HG03045 (cell line): ENCODE results near the gene CREB3.

Experiments
- ATAC-seq: cut with Tn5 transposase; IDR thresholded peaks from one replicate; pipeline ENCODE4 v1.9.1; 2021; ENCODE audit warnings: mild to moderate bottlenecking, moderate library complexity; ENCODE audit not compliant: unreplicated experiment

Gene CREB3

DNA sequence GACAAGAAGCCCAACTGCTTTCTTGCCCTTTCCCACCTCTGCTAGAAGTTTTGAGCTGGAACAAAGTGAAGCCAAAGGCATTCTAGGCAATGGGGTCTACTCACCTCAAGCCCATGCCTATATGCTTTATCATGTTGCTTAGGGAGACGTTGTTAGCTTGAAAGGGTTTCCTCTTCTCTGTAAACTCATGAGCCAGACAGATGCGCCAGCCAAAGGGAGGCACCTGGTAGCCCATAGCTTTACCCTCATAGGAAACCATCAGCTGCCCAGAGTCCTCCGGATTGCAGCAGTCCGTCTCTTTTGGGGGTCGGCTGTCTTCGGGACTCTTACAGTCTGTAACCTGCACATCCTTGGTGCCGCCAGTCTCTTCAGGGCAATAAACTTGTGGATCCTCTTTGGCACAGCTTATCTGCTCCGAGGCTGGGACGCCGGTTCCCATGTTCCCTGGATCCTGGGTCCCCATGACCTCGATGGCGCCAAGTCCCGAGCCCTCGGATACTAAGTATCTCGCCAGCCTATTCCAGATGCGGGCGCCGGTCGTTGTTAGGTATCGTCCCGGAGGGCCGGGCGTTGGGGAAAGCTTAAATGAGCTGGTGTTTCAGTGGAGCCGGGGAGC is 15.9 kb downstream of the CREB3 start:
- ATAC-seq = no peak

DNA sequence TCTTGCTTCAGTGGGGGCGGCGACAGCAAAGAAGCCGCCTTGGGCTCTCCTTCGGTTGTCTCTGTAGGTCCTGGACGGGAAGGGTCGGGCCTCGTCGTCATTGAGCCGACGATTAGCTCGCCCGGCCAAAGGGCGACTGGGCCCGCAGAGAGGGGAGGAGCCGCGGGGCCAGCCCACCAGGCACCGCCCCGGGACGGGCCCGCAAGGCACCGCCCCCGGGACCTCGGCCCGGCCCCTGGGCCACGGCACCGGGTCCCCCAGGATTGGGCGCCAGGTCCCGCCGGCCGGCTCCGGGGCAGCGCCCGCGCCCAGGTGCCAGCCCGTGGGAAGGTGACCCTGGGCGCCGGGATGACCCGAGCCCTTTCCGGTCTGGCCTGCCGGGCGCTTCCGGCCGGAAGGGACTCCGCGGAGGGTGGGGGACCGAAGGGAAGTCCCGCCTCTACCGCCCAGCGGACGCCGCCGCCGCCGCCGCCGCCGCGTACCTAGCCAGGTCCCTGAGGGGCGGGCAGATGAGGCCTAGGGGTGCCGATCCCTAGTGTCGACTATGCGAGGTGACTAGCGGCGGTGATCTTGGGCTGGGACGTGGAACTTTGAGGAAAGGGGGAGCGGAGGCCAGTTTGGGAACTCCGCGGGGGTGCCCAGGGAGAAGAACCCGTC is 16.5 kb downstream of the CREB3 start, which contains the start of the genes GBA2 and RGP1:
TSS of gene GBA2 (minus strand) at position 371 of the 657 bp plus-strand sequence. CDS start 524 bp downstream, outside the sequence.
TSS of gene RGP1 (plus strand) at position 430 of the 657 bp plus-strand sequence. CDS start 469 bp downstream, outside the sequence.
- ATAC-seq = peak; percentile 81

DNA sequence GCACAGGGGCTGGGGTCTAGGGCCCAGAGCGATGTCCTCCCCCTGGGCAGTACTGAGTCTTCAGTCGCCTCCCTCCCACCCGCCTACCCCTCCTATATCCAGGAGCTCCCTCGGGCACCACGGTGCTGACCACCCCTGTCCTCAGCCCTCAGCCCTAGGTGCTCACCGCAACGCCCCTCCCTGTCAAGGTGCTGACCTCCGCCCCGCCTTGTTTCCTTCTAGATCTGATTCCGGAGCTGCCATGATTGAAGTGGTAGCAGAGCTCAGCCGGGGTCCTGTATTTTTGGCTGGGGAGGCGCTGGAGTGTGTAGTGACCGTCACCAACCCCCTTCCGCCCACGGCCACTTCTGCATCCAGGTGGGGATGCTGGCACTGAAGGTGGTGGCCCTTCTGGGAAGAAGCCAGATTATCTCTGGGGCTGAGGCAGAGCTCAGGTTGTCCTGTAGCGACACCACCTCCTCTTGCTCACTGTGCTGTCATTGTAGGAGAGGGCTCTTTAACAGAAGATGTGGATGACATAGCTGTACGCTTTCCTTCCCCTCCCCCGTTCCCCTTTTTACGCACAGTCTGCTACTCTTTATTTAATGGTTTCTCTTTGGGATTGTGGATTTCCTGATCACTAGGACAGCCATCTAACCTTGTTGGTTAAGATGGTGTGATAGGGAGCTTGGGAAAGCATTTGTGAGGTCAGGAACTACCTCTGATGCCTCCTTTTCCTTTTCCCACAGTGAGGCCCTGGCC is 17.2 kb downstream of the CREB3 start:
- peak; percentile 25 for ATAC-seq

DNA sequence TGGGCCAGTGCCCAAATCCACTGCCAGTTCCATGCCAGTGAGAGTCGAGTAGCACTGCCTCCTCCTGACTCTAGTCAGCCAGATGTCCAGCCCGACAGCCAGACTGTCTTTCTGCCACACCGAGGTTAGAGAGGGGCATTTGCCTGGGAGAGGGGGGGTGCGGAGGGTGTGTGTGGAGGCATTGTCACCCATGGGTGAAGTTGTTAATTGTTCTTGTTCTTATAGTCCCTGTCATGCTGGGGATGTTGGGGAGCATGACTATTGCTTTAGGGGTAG is 17.7 kb downstream of the CREB3 start:
- ATAC-seq = no peak

DNA sequence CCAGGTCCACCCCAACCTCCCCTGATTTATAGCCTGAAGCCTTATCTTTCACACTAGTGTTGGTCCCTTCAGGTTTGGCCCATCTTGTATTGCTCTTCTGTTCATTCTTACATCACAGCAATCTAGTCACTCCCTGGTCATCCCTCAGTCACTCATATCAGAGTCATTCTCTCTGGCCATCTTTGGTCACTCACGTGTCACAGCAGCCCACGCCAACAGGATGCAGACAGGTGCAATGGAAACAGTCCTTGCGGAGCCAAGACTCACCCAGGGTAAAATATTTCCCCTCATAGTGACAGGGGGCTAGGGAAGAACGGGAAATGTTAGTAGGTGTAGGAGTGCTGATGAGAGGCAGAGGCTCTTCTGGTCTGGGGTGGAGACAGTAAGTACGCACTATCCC is 21.0 kb downstream of the CREB3 start:
- ATAC-seq = no peak

DNA sequence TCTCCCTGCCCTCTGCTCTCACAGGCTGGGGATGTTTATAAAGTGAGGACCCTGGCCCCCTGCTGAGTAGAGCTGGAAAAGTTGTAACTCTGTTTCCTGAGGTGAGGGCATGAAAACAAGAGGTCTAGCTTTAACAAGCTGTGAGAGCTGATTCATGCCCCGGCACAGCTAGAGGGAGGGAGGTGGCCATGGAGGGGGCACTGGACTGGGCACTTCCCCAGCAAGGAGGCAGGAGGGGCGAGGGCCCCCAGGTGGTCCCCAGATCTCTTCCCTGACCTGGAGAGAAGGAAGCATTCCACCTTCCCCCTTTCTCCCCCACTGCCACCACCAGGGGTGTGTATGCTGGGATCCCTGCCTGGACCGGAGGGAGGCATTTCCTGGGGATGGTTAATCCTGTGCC is 21.8 kb downstream of the CREB3 start, which contains the start of gene MSMP:
TSS of gene MSMP (minus strand) at position 13 of the 400 bp plus-strand sequence. CDS start 147 bp downstream, outside the sequence.
- ATAC-seq = no peak

DNA sequence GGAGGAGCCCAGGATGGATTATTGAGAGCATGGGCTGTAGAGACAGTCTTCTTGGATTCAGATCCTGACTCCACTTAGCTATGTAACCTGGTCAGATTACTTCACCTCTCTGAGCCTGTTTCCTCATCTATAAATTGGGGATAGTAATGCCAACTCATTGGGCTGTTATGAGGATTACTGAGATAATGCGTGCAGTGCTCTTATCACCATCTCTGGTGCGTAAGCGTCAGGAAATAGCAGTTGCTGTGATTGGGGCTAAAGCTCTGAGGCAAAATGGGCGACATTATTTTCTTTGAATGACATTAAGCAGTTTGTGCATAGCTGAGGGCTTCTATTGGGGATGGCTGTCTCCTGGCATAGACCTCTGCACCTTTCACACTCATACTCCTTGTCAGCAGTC is 22.6 kb downstream of the CREB3 start:
- no peak for ATAC-seq

DNA sequence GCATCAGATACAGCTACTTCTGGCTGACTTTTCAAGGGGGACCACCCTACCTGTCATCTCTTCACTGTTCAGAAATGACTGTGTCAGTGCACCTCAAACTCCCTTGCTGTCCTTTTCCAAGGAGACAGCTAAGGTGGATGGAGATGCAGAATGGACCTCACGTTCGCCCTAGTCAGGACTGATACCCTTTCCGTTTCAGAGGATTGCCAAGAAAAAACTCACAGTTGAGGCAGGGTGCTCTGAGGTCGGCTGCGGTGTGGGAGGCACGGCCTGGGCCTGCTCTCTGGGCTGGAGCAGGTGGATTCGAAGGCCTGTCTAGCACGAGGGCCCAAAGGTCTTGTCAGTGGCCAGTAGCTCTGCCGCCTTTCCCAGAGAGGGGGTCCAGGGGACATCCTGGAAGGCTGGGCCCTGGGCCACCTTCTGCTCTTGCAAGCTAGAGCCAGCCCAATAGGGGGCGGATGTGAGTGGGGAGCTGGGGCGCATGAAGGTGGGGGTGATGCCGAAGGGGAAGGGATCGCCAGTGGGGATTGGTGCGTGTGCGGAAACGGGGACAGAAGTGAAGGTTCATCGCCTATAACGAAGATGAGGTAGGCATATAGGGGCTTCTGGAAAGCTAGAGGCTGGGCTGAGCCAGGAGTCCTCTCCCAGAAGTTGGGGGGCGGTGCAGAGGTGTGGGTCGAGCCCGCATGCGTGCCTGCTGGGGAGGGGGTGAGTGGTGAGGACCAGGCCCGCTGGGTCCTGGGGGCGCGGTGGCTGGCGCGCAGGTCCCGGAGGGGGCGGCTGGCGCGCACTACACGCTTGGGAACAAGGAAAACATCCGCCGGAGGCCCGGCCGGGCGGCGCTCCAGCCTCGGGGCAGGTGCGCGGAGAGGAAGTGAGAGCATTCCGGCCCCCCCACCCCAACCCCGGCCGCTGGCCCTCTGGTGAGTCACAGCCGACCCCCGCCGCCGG is 24.1 kb downstream of the CREB3 start:
- peak; percentile 60 for ATAC-seq

DNA sequence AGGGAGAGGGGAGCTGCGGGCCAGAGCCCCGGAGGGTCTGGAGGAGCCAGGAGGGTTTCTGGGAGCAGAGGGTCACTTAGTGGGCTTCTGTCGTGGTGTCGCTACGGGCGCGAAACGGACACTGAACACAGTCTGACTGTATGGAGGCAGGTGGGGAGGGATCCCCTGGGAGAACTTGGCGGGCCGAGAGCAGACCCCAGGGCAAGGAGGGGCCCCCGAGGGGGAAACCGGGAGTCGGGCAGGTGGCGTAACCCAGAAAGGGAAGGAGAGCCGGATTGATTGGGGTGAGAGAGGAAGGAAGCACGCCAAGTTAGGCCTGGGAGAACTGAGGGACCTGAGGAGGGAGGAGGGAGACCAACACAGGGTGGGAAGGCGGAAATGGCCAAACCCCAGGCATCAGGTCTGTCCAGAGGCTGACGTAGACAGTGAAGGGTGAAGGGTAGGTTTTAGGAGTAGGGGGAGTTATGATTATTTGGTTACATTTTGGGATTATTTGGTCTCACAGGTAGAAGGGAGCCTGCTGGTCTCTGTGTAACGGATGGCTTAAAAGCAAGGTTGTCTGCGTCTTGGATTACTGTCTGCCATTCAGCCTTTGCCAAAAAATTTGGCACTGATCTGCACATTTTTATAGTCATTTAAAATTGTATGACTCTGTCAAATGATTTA is 24.9 kb downstream of the CREB3 start:
- ATAC-seq = peak; percentile 47

DNA sequence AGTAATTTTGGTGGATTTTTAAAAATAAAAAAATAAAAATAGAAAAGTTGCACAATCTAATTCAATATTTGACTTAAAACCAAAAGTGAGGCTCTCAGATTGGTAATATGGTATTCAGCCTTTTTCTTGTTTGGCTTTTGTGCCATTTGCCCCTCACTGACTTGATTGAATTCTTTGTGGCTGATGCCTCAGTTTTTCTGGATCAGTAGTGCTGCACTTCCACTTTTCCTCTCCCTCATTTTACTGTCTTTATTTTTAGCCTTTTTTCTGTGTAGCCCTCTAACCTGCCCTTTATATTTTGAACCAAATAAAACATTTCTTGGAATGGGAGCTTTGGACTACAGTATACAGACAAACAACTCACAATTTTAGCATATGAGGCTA is 25.4 kb downstream of the CREB3 start:
- ATAC-seq = no peak

DNA sequence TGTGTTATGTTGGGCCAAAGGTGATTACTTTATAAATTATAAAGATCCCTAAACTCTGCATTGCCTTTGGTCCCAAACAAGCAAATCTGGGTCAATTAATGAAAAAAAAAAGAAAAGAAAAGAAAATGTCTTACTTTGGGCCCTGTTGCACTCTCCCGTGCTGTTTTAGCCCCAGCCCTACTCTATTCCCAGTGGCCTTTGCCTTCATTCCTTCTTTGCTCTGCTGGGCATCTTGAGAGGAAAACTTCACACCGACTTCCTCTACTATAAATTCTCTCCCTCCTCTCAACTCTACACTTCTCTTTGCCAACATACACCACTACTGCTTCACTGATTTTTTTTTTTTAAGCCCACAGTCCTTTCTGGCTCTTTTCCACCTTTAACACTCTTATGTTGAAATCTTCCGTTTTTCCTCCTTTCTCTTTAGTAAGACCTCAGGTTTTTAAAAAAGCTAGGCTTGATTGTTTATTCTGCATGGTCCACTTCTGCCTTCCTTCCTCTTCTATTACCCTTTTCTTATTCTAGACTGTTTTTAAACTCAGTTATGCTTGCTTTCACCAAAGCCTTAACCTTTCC is 26.1 kb downstream of the CREB3 start:
- ATAC-seq = no peak

DNA sequence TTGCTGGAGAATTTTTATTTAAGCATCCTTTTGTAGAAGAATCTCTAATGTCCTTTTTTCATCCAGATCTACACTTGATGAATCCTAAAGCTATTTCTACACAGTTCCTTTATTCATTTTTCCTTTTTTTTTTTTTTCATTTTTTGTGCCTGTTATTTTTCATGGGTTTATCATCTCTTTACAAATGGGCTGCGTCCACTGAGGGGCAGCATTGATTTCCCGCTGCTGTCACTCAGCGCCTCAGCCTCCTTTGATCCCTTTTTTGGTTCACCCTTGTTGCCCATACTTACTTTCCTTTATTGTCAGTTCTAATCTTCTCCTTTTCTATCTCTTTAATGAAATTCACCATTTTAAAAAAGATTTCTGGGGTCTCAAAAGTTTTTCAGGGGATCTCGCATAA is 27.3 kb downstream of the CREB3 start:
- ATAC-seq = no peak

DNA sequence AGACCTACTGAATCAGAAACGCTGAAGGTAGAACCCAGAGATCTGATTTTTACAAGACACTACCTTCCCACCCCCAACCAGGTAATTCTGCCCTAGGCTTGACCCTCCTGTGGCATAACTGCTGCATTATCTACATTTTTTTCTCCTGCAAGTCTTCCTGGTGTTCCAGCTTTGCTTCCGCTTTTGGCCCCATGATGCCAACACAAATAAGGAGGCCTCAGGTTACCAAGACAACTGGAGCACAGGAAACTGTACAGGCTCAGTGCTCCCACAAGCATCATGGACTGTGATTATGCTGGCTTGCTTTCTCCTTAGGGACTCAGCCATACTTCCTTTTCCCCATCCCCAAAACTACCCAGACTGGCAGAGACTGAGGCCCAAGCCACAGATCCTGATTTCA is 28.2 kb downstream of the CREB3 start:
- ATAC-seq = no peak

DNA sequence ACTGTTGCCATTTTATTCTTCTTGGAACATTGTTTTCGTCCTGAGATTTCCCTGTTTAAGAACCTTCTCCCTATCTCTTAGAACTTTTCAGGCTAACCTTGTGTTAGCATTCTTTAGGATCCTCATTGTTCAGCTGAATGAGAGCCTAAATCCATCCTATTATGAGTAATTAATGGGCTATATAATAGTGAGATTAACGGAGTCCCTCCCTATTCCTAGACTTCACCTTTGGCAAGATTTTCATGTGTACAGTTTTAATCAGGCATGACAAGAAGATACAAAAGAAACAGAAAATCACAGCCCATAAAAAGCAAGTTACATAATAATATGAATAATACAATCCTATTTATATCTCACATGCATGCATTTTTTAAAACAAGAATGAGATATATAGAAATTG is 30.7 kb downstream of the CREB3 start:
- no peak for ATAC-seq

DNA sequence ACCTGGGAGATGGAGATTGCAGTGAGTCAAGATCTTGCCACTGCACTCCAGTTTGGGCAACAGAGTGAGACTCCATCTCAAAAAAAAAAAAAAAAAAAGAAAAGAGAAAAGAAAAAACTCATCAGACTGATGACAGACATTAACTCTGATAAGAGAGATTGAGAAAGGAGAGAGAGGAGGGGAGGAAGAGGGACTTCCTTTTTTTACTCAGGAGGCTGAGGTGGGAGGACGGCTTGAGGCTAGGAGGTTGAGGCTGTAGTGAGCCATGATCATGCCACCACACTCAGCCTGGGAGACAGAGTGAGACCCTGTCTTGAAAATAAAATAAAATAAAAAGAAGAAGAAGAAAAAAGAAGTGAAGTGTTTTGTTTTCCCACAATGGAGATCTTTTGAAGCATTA is 31.3 kb downstream of the CREB3 start:
- no peak for ATAC-seq

DNA sequence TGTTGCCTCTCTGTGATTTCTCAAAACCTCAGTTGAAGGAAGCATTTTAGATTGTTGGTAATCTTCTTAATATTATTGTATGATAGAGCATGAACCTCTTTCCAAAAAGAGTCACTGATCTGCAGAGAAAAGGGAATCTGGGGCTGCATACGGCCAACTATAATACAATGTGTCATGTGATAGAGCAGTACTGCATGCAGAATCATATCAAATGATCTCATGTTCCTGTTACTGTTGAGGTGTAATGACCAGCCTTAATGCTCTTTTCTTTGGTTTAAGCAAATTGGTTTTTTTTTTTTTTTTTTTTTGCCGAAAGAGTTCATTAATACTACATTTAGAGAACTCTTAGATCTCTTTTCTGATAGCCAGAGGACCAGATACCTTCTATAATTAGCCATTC is 34.5 kb downstream of the CREB3 start:
- ATAC-seq = no peak

DNA sequence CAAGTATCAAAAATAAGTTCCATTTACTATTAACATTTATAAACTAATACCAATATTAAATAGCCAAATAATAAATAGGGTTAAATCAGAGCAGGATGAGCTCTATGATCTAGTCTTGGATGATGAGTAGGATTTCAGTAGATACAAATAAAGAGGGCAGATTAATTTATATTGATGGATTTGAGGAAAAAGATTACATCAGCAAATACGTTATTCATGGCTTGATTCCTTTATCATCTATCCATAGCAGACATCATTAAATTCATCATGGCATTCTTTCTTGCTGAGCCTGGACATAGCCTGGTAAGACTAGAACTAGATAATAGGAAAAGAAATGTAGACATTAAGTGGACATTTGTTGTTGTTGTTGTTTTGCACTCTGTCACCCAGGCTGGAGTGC is 35.0 kb downstream of the CREB3 start:
- no peak for ATAC-seq

DNA sequence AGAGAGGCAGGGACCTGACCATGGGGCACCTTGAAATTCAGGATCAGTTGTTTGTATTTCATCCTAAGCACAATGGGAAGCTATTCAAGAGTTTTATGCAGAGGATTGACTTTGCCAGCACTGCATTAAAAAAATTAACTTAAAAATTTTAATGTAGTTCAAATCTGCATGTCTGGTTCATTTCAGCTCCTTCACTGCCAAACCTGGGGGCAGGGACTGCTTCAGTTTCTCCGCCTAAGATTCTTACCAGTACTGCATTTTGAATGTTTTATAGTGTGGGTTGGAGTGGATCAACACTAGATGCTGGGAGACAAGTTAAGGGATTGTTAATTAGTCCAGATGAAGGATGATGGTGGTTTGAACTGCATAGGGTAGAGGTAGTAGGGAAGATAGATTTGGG is 37.3 kb downstream of the CREB3 start:
- ATAC-seq = no peak

DNA sequence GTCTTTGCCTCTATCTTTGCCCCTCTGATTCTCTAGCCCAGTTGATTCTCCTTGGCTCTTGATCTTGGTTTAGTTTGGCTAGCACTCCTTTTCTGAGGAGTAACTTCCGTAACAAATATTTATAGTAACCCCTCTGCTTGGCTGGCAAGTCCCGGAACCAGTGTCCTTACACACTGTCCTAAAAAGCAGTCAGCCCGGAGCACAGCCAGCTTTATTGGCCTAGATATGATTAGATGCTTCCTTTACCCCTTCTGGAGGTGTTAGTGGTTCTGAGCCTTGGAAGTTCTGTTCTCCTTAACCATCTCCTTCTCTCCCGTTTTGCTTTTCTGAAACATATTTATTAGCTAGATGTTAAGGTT is 38.6 kb downstream of the CREB3 start:
- no peak for ATAC-seq

DNA sequence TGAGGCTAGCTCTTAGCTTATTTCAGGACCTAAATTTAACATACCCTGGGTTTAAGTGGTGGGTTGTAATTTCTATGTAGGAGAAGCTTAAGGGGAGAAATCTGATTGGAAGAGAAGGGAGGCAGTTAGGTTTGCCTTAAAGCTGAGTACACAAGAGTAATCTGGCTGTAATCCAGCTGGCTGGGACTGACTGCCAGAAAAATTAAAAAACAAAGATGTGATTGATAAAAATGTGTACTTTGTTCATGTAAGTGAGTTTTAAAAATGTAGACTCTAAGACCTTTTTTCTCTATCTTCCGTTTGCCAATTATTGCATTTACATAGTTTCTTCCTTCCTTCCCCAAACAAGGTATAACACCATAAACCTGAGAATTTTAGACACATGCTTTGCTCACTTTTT is 39.1 kb downstream of the CREB3 start:
- no peak for ATAC-seq
